HG03378 (cell line): ENCODE data around the gene CUL1.

ENCODE experiments used
- ATAC-seq: cut with Tn5 transposase; IDR thresholded peaks from one replicate; pipeline ENCODE4 v1.9.1; 2021; ENCODE audit warnings: mild to moderate bottlenecking, moderate library complexity; ENCODE audit not compliant: unreplicated experiment

Gene CUL1

DNA sequence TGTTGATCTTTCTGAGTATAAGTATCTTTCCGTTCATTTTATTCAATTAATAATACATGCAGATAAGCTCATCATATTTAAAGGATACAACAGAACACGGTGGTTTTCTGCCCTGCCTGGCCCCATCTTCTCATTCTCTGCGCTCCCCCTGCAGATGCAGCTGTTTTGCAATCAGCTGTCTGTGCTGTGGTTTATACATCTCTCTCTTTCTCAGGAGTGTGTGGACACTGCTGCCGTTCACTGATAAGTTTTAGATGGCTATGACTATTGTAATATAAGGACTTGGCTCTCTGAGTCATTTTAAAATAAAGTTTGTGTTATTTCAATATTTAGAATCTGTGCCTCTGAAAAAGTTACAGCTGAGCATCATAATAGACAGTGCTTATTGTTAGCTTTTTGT is 54.5 kb downstream of the CUL1 start:
- no peak for ATAC-seq

DNA sequence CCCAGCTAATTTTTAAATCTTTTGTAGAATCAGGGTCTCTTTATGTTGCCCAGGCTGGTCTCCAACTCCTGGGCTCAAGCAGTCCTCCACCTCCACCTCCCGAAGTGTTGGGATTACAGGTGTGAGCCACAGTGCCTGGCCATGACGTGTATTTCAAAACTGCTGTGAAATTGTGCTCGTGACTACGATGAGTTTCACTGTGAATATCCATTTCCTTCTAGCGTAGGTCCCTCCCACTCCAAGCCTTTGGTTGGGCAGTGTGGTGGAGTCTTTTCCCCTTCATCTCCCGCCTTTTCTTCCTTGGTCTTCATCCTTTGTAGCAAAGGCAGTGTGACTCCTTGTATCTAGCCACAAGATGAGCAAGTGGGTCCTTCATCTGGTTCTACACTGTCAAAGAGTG is 56.2 kb downstream of the CUL1 start:
- ATAC-seq, result no peak

DNA sequence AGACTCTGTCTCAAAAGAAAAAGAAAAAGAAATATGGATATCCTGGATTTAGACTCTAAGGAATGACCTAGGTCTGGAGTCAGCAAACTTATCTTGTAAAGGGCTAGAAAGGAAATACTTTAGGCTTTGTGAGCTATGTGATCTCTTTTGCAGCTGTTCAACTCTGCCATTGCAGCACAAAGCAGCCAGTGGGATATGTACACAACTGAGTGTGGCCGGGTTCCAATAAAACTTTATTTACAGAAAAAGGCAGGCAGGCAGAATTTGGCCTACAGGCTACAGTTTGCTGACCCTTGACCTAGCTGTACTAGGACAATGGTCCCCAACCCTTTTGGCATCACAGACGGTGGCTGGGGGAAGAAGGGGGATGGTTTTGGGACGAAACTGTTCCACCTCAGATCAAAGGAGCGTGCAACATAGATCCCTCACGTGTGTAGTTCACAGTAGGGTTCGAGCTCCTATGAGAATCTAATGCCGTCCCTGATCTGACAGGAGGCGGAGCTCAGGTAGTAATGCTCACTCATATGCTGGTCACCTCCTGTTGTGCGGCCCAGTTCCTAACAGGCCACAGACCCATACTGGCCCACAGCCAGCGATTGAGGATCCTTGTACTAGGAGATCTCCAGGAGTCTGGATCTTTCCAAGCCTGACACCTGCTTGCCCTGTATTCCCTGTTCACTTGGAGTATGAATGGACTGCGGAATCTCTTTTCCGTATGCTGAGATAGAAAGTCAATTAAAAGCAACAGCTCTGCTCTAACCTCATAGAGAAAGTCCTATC is 63.0 kb downstream of the CUL1 start:
- ATAC-seq, result no peak

DNA sequence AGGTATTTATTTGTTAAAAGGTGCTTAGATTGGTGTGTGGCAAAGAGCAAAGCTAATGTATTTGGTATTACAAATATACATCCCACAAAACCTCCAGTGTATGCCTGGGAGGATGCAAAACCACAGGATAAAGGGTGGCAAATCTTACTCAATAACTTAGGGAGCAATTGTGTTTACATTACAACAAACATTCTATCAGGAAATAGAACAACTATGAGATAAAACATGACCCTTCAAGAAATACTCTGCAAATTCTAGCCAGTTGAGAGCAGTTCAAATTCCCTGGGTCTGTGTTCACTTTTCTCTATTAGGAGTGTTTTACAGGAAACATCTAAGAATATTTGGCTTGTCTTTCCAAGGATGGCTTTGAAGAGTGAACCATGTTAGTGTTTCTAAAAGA is 64.9 kb downstream of the CUL1 start:
- ATAC-seq, result no peak

DNA sequence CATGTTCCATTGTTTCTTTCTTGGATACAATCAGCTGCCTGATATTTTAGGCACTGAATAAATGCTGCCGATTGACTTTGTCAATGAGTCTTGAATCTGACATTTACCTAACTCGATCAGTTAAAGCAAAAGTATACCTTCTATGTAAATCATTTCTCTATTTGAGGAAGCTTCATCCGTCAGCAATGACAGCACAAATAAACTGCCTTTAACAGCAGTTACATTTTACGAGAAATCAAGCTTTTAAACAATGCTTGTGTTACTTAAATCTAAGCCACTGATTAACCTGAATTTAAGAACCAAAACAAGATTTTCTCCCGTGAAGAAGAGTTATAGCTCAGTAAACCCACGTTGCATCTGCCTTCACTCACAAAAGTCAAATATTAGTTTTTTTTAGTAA is 71.3 kb downstream of the CUL1 start:
- ATAC-seq, result no peak

DNA sequence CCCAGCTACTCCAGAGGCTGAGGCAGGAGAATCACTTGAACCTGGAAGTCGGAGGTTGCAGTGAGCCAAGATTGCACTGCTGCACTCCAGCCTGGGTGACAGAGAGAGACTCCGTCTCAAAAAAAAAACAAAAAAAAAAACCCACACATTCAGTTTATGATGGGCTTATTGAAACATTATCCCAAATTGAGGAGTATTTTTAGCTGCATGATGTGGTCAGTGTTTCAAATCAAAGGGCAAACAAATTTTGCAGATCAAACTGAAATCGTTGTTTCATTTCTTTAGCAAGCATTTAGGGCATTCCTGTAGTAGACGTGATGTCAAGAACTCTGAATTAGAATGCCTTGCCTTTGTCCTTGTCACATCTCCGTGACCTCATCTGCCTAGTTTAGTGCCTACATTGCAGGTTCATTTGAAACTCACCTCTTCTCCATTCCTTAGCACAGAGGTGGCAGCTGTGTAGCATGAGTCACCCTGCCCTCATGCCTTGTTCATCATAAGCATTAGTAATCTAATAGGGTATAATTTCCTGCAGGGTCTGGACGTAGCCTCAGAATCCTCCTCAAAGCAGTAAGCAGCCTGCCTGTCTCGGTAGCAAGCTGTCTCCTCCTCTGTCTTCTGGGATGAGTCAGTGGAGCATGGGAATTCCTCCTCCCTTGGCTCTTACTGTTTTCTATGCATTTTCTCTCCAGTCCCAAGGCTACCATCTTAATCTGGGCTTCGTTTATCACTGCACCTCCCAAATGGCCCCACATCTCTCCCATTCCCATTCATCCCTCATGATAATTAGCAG is 73.8 kb downstream of the CUL1 start:
- no peak for ATAC-seq

DNA sequence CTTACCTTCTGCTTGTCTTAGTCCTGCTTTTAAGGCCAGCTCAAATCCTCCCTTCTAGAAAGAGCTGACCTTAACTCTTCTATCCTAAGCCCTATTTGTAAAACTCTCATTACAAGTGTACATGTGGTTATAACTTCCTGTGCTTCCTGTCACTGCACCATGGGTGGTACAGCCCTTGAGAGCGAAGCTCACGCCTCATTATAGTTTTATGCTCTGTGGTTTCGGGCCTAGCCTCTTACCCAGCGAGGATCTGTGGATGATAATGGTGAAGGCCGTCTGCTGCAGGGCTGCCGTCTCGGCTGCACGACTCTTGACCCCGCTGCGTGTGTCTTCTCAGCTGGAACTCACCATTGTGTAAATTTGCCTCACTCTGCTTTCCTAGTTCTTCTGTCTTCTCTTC is 74.6 kb downstream of the CUL1 start:
- ATAC-seq, result peak; percentile 88

DNA sequence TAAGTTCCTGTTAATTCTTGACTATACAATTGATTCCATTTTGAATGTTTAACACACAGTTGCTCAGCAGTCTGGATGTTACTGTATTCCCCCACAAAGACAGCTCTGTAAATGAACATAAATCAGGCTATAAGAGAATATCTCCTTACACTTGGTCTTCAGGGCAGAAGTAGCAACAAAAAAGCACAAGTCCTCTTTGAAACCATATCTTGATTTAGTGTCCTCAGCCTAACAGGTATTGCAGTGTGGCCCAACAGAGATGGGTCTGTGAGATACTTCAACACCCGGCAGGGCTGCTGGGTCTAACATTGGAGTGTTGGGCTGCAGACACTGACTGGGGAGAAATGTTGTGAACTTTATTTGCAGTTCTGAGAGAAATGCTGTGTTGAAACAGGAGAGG is 75.8 kb downstream of the CUL1 start:
- no peak for ATAC-seq

DNA sequence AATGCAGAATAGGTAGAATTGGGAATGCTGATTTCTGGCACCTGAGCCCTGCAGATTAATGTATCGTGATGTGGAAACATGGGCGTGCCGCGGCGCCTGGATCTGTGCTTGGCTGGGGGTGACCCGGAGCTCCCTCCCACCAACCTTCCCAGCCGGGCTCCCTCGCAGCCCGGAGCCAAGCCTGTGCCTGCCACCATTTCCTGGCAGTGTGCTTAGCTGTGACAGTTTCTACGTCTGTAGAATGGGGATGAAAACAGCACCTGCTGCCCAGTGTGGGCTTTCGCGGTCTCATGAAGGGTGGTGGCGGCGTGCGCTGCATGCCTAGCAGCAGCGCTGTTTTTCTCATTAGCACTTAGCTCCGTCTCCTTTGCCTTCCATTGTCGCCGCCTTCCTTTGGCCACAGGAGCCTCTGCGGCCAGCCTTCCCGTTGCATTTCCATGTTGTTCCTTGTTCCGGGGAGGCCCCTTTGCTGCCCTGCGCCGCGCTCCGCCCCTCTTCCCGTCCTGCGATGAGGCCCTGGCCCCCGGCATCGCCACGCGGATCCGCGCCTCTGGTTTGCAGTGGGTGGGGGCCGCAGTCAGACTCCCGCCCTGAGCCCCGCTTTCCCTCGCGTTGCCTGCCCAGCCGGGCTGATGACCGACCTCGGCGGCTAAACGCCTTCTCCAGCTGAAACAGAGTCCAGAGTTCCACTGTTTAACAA is 84.2 kb downstream of the CUL1 start:
- no peak for ATAC-seq

DNA sequence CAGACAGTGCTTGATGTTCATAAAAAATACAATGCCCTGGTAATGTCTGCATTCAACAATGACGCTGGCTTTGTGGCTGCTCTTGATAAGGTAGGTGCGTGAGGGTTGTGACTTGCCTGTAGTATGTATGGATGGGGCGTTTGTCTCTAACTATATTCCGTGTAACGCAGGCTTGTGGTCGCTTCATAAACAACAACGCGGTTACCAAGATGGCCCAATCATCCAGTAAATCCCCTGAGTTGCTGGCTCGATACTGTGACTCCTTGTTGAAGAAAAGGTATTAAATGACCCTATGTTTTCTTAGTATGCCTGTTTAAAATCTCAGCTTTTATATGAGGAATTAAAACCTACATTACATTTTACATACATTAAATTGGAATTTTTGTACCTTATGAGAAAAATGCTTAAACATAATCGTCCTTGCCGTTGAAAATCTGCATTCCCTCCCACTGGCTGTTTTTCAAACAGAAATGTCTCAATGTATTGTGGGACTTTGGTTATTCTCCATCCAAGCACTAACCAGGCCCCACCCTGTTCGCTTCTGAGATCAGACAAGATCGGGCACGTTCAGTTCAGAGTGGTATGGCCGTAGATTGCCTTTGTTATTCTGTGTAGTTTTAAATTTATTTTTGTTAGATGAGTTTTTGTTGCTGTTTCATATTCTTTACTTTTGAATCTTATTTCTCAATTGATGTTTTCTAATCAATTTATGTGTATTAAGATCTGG is 85.3 kb downstream of the CUL1 start:
- no peak for ATAC-seq

DNA sequence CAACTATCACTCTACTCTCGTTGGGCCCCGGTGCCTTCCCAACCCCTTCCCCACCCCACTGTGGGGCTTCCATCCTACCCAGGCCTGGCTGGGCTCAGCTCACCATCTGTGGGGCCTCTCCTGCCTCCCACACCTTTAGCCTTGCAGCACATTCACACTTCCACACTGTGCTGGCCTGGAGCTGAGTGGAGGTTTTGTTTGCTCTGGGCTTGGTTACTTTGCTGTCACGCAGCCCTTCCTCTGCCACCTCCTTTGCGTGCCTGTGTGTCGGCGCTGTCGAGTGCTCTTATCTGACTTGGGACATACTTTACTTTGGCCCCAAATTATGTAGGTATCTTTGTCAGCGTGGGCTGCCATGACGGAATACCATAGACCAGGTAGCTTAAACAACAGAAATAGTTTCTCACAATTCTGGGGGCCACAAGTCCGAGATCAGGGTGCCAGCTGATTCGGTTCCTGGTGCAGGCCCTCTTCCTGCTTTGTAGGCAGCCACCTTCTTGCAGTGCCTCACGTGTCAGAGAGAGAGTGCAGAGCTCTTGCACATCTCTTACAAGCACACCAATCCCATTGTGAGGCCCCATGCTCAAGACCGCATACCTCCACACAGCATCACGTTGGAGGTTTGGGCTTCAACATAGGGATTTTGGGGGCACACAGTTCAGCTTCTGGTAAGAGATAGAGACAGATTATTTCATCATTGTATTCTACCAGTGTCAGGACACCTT is 89.0 kb downstream of the CUL1 start:
- no peak for ATAC-seq

DNA sequence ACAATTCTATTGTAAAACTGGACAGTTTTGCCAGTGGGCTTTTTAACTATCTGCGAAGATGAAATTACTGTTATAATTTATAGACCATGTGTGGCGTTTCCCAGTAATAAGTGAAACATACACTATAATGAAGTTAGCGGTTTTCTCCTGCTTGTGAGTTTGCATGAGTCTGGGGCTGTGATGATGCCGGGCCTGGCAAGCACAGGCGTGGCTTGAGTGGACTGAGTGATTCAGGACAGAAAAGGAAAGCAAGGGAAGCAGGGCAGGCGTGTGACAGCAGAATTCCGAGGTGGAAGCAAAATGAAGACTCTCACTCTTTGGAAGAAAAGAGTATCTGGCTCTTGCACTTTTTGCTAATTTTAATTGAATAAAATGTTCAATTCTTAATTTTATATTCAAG is 90.5 kb downstream of the CUL1 start:
- ATAC-seq, result no peak

DNA sequence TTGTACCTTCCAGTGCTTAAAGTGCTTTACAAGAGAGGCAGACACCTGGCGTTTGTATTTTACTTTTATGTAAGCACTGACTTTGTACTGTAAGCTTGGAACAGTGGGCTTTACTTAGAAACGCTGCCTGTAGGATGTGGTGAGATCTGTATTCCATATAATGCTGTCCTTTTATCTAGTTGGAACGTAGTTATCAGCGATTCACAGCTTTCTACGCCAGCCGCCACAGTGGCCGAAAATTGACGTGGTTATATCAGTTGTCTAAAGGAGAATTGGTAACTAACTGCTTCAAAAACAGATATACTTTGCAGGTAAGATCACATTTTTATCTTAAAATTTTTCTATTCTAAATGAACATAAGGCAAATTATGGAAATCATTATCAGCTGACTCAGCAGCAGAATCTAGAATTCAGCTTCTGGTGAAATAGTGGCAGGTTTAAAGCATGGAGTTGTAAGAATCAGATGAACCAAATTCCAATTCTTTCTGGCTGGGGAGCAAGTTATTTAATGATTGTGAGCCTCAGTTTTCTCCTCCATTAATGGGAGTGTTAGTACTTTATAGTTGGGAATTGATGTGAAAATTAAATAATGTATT is 91.5 kb downstream of the CUL1 start:
- no peak for ATAC-seq

DNA sequence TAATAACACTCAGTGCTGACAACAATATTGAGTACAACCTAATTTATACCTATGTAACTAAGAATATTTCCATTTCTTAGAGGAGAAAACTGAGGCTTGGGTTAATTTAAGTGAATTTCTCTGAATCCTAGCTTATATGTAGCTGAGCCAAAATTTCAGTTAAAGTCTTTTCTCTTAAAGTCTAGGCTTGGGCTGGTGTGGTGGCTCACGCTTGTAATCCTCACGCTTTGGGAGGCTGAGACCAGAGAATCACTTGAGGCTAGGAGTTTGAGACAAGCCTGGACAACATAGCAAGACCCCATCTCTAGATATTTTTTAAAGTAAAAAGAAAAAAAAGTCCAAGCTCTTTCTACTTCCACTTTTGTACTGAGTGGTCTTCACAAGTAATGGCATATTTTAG is 92.1 kb downstream of the CUL1 start:
- ATAC-seq, result no peak

DNA sequence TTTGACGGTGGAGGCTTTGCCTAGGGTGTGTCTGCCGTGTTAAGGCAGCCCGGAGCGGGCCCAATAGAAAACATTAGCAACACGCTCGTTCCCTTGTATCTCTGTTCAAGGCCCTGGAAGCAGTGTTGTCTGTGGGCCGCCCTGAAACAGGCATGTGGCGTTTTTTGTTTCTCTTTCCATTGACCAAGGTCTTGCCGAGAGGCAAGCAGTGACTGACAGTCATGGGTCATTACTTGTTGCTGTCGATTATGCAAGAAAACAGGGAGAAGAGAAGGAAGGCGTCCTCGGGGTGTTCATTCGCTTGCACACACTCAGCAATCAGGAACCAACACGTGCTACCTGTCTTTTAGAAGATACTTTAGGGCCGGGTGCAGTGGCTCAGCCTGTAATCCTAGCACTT is 92.8 kb downstream of the CUL1 start:
- ATAC-seq, result no peak

DNA sequence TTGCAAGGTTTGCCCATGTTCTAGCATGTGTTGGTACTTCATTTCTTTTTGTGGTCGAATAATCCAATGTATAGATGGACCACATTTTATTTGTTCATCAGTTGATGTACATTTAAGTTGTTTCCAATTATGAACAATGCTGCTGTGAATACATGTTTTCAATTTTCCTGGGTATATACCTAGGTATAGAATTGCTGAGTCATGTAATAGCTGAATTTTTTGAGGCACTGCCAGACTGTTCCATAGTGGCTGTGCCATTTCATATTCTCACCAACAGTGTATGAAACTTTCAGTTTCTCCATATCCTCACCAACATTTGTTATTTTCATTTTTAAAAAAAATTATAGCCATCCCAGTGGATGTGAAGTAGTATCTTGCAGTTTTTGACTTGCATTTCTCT is 94.9 kb downstream of the CUL1 start:
- ATAC-seq, result no peak

DNA sequence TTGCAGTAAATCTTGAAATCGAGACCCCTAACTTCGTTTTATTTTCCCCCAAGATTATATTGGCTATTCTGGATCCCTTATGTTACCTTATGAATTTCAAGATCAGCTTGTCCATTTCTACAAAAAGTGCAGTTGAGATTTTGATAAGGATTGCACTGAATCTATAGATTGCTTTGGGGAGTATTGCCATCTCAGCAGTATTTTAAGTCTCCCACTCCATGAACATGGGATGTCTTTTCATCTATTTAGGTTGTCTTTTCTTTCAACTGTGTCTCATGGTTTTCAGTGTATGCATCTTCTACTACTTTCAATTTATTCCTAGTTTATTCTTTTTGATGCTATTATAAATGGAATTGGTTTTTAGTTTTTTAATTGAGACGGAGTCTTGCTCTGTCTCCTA is 95.8 kb downstream of the CUL1 start:
- no peak for ATAC-seq

DNA sequence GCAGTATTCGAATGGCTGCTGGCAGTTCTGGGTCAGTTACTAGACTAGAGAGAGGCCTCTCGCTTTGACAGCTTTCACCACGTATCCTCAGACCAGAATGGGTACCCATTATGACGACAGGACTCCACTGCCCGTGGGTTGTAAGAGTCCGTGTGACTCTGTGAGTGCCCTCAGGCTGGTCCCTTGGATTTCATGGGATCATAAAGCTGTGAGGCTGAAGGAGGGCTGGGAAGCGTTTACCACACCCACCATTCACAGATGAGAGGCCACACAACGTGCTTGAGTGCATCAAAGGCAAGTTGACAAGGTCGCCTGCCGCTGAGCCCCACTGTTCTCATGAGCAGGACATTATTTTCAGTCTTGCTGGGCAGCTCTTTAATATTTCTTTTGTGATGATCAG is 98.1 kb downstream of the CUL1 start:
- ATAC-seq, result no peak

DNA sequence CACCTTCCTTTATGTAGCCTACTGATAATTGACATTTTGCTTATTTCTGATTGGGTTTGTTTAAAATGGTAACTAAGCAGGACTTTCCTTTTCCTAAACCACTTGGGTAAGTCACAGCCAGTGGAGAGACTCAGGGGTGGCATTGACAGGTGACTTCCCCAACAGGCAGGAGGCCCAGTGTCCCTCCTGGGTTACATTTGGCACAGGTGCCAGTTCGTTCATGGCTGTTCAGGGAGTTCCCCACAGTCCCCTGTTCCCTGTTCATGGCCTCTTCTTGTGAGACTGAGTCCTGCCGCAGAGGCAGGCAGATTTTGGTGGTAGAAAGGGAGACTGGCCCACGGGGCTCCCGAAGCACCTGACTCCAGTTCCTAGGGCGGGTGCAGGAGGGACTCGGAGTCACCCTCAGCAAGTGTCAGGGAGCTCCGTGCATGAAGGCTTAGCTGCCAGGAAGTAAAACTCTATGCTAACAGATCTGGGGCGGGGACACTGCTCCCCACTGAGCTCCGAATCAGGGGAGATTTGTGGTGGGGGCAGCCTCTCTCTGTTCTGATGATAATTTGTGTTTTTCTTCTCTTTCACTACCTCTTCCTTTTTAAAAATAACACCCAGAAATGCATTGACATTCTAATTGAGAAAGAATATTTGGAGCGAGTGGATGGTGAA is 101.3 kb downstream of the CUL1 start:
- no peak for ATAC-seq

DNA sequence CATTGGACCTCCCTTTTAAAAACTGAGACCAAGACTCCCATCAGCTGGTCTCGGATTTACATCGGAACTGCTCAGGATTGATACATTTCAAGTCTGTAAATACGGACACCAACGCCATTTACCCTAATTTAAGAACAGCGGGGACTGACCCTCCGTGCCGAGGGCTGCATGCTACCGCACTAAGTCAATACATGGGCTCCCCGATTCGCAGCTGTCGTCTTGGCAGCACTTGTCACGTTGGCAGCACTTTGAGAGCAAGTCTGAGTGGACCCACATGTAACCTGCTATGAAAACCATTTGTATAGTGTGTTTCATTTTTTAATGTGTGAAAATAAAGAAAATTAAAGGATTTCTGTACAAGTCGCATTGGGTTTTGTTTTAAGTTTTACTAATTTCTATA is 102.0 kb downstream of the CUL1 start:
- no peak for ATAC-seq
